Sigmoid colon (tissue), 4 donors: Measurements from ENCODE around the gene AQP12B.

Experiments
- EP300 ChIP-seq, 4 donors: sonication (generic); formaldehyde crosslinking; IDR thresholded peaks; one replicate each; pipeline ENCODE4 v1.6.1; 2017; ENCODE audit warnings: antibody characterized with exemption in 4 of 4
- TF ChIP-seq, protein P1 (sequence below), 4 experiments: fragments of 450-650 bp in 3 of 4; fragments of 200-600 bp in 1 of 4; IDR thresholded peaks; one replicate each; pipeline ENCODE4 v1.5.1; 2016 to 2019; ENCODE audit warnings: antibody characterized with exemption in 4 of 4, mild to moderate bottlenecking in 3 of 4, moderate library complexity in 2 of 4

DNA sequence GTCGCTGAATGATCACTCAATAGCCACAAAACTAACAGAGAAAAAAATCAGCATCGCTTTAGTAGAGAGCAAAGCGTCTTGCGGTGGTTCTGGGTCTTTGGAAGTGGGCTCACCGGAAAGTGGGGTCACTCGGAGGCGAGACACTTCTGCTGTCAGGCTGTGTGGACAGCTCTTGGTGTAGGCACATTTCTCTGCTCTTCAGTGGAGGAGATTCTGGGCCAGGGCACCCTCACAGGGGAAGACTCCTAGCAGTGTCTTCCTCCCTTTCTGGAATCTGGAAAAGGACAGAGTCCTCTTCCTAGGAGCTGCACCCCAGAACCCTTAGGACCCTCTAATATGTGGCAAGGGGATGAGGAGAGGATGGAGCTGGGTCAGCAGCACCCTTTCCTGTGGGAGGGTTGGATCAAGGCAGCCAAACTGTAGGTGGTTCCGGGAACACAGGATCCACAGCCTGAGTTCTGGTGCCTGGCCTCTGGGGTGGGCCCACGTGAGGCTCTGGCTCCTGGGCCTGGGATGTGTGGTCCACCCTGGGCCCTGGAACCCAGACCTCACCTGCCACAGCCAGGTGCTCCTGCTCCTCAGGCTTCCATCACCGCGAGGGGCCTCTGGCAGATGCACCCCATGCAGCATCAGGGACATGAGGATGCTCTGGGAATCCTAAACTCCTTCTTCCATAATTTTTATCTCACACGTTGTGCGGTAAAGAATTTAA, 32.3 kb downstream of the AQP12B start:
- TF ChIP-seq, protein P1, sequence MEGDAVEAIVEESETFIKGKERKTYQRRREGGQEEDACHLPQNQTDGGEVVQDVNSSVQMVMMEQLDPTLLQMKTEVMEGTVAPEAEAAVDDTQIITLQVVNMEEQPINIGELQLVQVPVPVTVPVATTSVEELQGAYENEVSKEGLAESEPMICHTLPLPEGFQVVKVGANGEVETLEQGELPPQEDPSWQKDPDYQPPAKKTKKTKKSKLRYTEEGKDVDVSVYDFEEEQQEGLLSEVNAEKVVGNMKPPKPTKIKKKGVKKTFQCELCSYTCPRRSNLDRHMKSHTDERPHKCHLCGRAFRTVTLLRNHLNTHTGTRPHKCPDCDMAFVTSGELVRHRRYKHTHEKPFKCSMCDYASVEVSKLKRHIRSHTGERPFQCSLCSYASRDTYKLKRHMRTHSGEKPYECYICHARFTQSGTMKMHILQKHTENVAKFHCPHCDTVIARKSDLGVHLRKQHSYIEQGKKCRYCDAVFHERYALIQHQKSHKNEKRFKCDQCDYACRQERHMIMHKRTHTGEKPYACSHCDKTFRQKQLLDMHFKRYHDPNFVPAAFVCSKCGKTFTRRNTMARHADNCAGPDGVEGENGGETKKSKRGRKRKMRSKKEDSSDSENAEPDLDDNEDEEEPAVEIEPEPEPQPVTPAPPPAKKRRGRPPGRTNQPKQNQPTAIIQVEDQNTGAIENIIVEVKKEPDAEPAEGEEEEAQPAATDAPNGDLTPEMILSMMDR (IDR thresholded peaks at IDR 0.05) = no peak
- no peak for TF ChIP-seq EP300 (IDR thresholded peaks at IDR 0.05)
